GM12878 (cell line): Measurements from ENCODE around the gene EEPD1. TPM values are rescaled to one million over a fixed set of nuclear protein-coding genes. Genes with fewer than 3 reads are reported as not detected.

ENCODE experiments used
- ATAC-seq: fragments of 200-7000 bp; cut with Tn5 transposase; 3 replicates; pipeline ENCODE4 v1.9.1; 2020; ENCODE audit warnings: mild to moderate bottlenecking, moderate library complexity
- BruUV-seq: library from RNA; stranded (reverse); fragments of 400-500 nt; replicated peaks from 2 replicates; lab custom pipeline; 2021; lab: Mats Ljungman, UMichigan
- CTCF ChIA-PET: fragments of 300-600 bp; sonication (Branson Sonifier 250); formaldehyde crosslinking; extraction: SDS; loops from one replicate; lab custom pipeline; 2021; ENCODE audit warnings: inconsistent platforms; lab: Yijun Ruan, JAX
- POLR2A ChIA-PET: fragments of 350-600 bp; formaldehyde crosslinking; extraction: SDS; loops from one replicate; lab custom pipeline; 2021; ENCODE audit warnings: inconsistent platforms; lab: Charles Lee
- RAD21 ChIA-PET: fragments of 300-600 bp; sonication (Branson Sonifier 250); formaldehyde crosslinking; loops from one replicate; lab custom pipeline; 2023; ENCODE audit warnings: antibody characterized with exemption; ENCODE audit not compliant: unreplicated experiment; lab: Charles Lee
- SMC1A ChIA-PET: fragments of 300-600 bp; sonication (Branson Sonifier 250); formaldehyde crosslinking; loops from one replicate; lab custom pipeline; 2023; ENCODE audit not compliant: unreplicated experiment, uncharacterized antibody; lab: Charles Lee
- DNase-seq: peaks from one replicate; pipeline ENCODE4 v3.0.0-alpha.2; 2011; ENCODE audit warnings: low read depth, low spot score
- FAIRE-seq: peaks from 3 replicates; lab custom pipeline; 2011; peaks lifted over from hg19 to GRCh38; lab: Jason Lieb, UNC
- H2AFZ ChIP-seq: 2 replicates; pipeline ENCODE4 v1.6.0; 2011; ENCODE audit warnings: low read depth, low read length, control low read depth; ENCODE audit not compliant: control insufficient read depth
- H3K27ac ChIP-seq: 2 replicates; pipeline ENCODE4 v1.5.1; 2011; ENCODE audit warnings: control low read depth; ENCODE audit not compliant: control insufficient read depth, insufficient read depth
- H3K27me3 ChIP-seq, 2 experiments: replicated peaks in 1 of 2; 2 replicates each; pipeline versions ENCODE4 v1.6.0 to v1.6.1; 2011; ENCODE audit warnings: low read length in 1 of 2; ENCODE audit not compliant: control insufficient read depth in 2 of 2, insufficient read depth in 2 of 2
- H3K36me3 ChIP-seq, 2 experiments: 2 replicates each; pipeline ENCODE4 v1.5.1; 2011; ENCODE audit warnings: low read length in 1 of 2; ENCODE audit not compliant: control insufficient read depth in 2 of 2, insufficient read depth in 2 of 2
- H3K4me1 ChIP-seq: 2 replicates; pipeline ENCODE4 v1.6.1; 2011; ENCODE audit warnings: mild to moderate bottlenecking, low read length, moderate library complexity, mixed read lengths; ENCODE audit not compliant: control insufficient read depth, insufficient read depth
- H3K4me2 ChIP-seq: 2 replicates; pipeline ENCODE4 v1.6.0; 2011; ENCODE audit warnings: control low read depth; ENCODE audit not compliant: control insufficient read depth, insufficient read depth
- H3K4me3 ChIP-seq: fragments of 200-600 bp; sonication (generic); 2 replicates; pipeline ENCODE4 v1.5.1; 2016
- H3K79me2 ChIP-seq: 2 replicates; pipeline ENCODE4 v1.6.0; 2011; ENCODE audit warnings: low read length; ENCODE audit not compliant: control insufficient read depth, insufficient read depth
- H3K9ac ChIP-seq: 2 replicates; pipeline ENCODE4 v1.8.0; 2011; ENCODE audit warnings: low read length, control low read depth, mixed read lengths; ENCODE audit not compliant: control insufficient read depth, insufficient read depth
- H3K9me3 ChIP-seq: replicated peaks from 3 replicates; pipeline ENCODE4 v1.5.1; 2011; ENCODE audit warnings: mild to moderate bottlenecking, low read length; ENCODE audit not compliant: control insufficient read depth, insufficient read depth
- H4K20me1 ChIP-seq: 2 replicates; pipeline ENCODE4 v1.6.0; 2011; ENCODE audit not compliant: control insufficient read depth, insufficient read depth
- ASH2L ChIP-seq: fragments of 300-600, 200-600 bp; sonication (generic); IDR thresholded peaks from 2 replicates; pipeline ENCODE4 v1.6.1; 2017; ENCODE audit warnings: low read depth, mild to moderate bottlenecking, borderline replicate concordance
- CBX3 ChIP-seq: fragments of 200-600 bp; sonication (generic); IDR thresholded peaks from 2 replicates; pipeline ENCODE4 v1.6.1; 2016; ENCODE audit warnings: low read depth, borderline replicate concordance
- ELK1 ChIP-seq: IDR thresholded peaks from 2 replicates; pipeline ENCODE4 v1.6.1; 2012; ENCODE audit warnings: low read depth, low read length, improper control_type of control experiment
- GABPA ChIP-seq: IDR thresholded peaks from 2 replicates; pipeline ENCODE4 v1.6.1; 2014; ENCODE audit warnings: antibody characterized with exemption, low read depth, mild to moderate bottlenecking, inconsistent platforms
- GATAD2B ChIP-seq: fragments of 450-650 bp; conservative IDR thresholded peaks from 2 replicates; pipeline ENCODE4 v1.6.1; 2017; ENCODE audit warnings: low read depth, mild to moderate bottlenecking, moderate library complexity
- MEF2B ChIP-seq: fragments of 450-650 bp; IDR thresholded peaks from 2 replicates; pipeline ENCODE4 v1.6.1; 2018; ENCODE audit warnings: mild to moderate bottlenecking, moderate library complexity; ENCODE audit not compliant: partially characterized antibody, poor library complexity, severe bottlenecking
- MLLT1 ChIP-seq: fragments of 450-650 bp; IDR thresholded peaks from 2 replicates; pipeline ENCODE4 v1.6.1; 2016; ENCODE audit warnings: mild to moderate bottlenecking
- MTA3 ChIP-seq: IDR thresholded peaks from 2 replicates; pipeline ENCODE4 v1.6.1; 2012; ENCODE audit warnings: low read length, inconsistent platforms, borderline replicate concordance
- MXI1 ChIP-seq: fragments of 150-350 bp; IDR thresholded peaks from 2 replicates; pipeline ENCODE4 v1.6.1; 2011; ENCODE audit warnings: low read depth, mild to moderate bottlenecking, inconsistent platforms, low read length, improper control_type of control experiment
- NBN ChIP-seq: fragments of 450-650 bp; IDR thresholded peaks from 2 replicates; pipeline ENCODE4 v1.6.1; 2016
- POLR2AphosphoS2 ChIP-seq: IDR thresholded peaks from 2 replicates; pipeline ENCODE4 v1.6.1; 2011; ENCODE audit warnings: low read depth, mild to moderate bottlenecking, low read length, improper control_type of control experiment, moderate library complexity
- PRDM15 ChIP-seq: fragments of 450-650 bp; formaldehyde crosslinking; IDR thresholded peaks from 2 replicates; pipeline ENCODE4 v1.4.0; 2020; ENCODE audit warnings: mild to moderate bottlenecking, moderate library complexity
- RCOR1 ChIP-seq: conservative IDR thresholded peaks from 2 replicates; pipeline ENCODE4 v1.6.1; 2012; ENCODE audit warnings: low read depth, low read length, improper control_type of control experiment
- RELA ChIP-seq: fragments of 450-650 bp; IDR thresholded peaks from 2 replicates; pipeline ENCODE4 v1.8.0; 2014; ENCODE audit warnings: borderline replicate concordance; ENCODE audit not compliant: partially characterized antibody
- RFX5 ChIP-seq: IDR thresholded peaks from 2 replicates; pipeline ENCODE4 v1.6.1; 2011; ENCODE audit warnings: low read depth, low read length, improper control_type of control experiment
- SMAD5 ChIP-seq: IDR thresholded peaks from 2 replicates; pipeline ENCODE4 v1.6.1; 2016; ENCODE audit warnings: antibody characterized with exemption, low read depth
- SMC3 ChIP-seq: IDR thresholded peaks from 2 replicates; pipeline ENCODE4 v1.6.1; 2011; ENCODE audit warnings: low read length, improper control_type of control experiment, borderline replicate concordance
- ZNF217 ChIP-seq: fragments of 450-650 bp; IDR thresholded peaks from 2 replicates; pipeline ENCODE4 v1.6.1; 2017; ENCODE audit warnings: antibody characterized with exemption, mild to moderate bottlenecking
- WGBS: methylation state at CpG from one replicate; pipeline ENCODE4 v1.1.6; 2016; ENCODE audit warnings: low lambda C conversion rate; ENCODE audit not compliant: insufficient replicate concordance, insufficient coverage; ENCODE audit errors: missing lambda C conversion rate; 5-methylcytosine and 5-hydroxymethylcytosine counted together
- in situ Hi-C: fragments of 300-500 bp; cut with MboI; formaldehyde crosslinking; loops from 9 replicates; pipeline ENCODE4 v1.14.3; 2018; ENCODE audit warnings: mixed read lengths
- intact Hi-C: fragments of 100-400 bp; cut with micrococcal nuclease; formaldehyde crosslinking; loops from one replicate; pipeline ENCODE4 v1.14.2; 2022; ENCODE audit not compliant: unreplicated experiment
- polyA plus RNA-seq, 11 experiments: library from polyadenylated mRNA; depleted of rRNA in 4 of 11; unstranded in 6 of 11; stranded (reverse) in 5 of 11; fragments of >200 nt; fragmentation: Nextera tagmentation in 4 of 11; fragmentation: Illumina TruSeq in 1 of 11; extraction: Ambion mirVana in 4 of 11; extraction: Trizol in 1 of 11; gene quantifications; 1 replicate in 1 of 11; 2 replicates in 10 of 11; pipeline versions ENCODE4 v1.2.1 to v1.2.3, GENCODE V29; 2011 to 2016; ENCODE audit warnings: inconsistent platforms in 2 of 11, missing spikeins in 2 of 11, low read depth in 1 of 11
- total RNA-seq, 4 experiments: library from RNA; depleted of rRNA in 3 of 4; stranded (reverse); fragments of >200 nt in 3 of 4; fragmentation: Illumina TruSeq in 1 of 4; extraction: Trizol in 1 of 4; gene quantifications; 2 replicates each; pipeline versions ENCODE4 v1.2.1 to v1.2.3, GENCODE V29; 2013 to 2021

Gene EEPD1
- total and polyA plus RNA-seq, 10 of the 15 experiments (the other 5 are each of a cell fraction or from before 2014, with no cell fraction given) = 0.24 to 2.8 (median 0.86) TPM; not detected in 1

DNA sequence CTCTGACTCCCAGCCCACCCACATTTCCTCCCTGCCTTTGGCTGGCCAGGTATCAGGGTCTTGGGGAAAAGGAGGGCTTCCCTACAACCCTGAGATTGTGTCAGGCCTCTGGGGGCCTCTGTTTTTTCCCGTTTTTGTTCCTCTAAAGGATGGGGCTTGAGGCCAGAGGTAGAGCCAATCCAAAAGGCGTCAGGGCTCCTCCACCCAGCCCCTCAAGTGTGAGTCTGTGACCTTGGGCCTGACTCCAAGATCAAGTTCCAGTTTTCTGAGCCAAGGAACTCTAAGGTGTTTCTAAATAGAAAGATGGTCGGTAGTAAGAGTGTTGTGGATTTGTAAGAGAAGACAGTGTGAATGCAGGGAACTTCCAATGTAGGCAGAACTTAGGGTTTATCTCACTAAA lies 6.6 kb downstream of the EEPD1 start:
- ChIA-PET RAD21 (interaction anchor here (1.2 to 1.7 kb wide), 2 partner anchors 104 to 125 kb away, joined by 3 to 6 read pairs; no protein-coding TSS in a partner anchor), POLR2A (interaction anchor here (1.3 kb wide), 1 partner anchor 25 kb away, joined by 3 read pairs; no protein-coding TSS in a partner anchor), CTCF (interaction anchor here (0.9 kb wide), 1 partner anchor 16 kb away, joined by 3 read pairs; no protein-coding TSS in a partner anchor), SMC1A (interaction anchor here (0.8 to 1.1 kb wide), 2 partner anchors 16 to 50 kb away, joined by 3 to 4 read pairs; no protein-coding TSS in a partner anchor)
- Histone ChIP-seq H3K79me2 (no peaks in the 10 kb centered on the region), H4K20me1 (no peaks in the 10 kb centered on the region), H3K9ac (no peak overlapping the region), H3K4me3 (no peak overlapping the region), H3K4me1 (no peaks in the 10 kb centered on the region), H3K27me3 (no peaks in the 10 kb centered on the region), H3K27ac (no peak overlapping the region), H3K4me2 (no peak overlapping the region), H3K9me3 (no peaks in the 10 kb centered on the region), H3K36me3 (no peaks in the 10 kb centered on the region), H2AFZ (no peak overlapping the region)
- intact Hi-C loops (no loop called here), in situ Hi-C loops (no loop called here)
- ATAC-seq (no peak), FAIRE-seq (no peak), DNase-seq (no peak)
- 13% methylated on average over 3 of the region's 3 CpGs for WGBS
- no TSS peak for BruUV-seq
- TF ChIP-seq ELK1 (no peak), MEF2B (no peak), PRDM15 (CRISPR knock-in tag) (no peak), RELA (no peak), RCOR1 (no peak), MTA3 (no peak), CBX3 (no peak), SMC3 (no peak), ZNF217 (no peak), GABPA (no peak), RFX5 (no peak), ASH2L (no peak), SMAD5 (no peak), MXI1 (no peak), POLR2AphosphoS2 (no peak), NBN (no peak), MLLT1 (no peak), GATAD2B (no peak)
